Progenitor cell of endocrine pancreas (in vitro differentiated cells): Measurements from ENCODE around the gene PCP2. TPM values are rescaled to one million over a fixed set of nuclear protein-coding genes. Genes with fewer than 3 reads are reported as not detected.

Experiments
- DNase-seq: peaks from one replicate; pipeline ENCODE4 v3.0.0; 2021; ENCODE audit warnings: low spot score; ENCODE audit not compliant: unreplicated experiment
- H3K27ac Mint-ChIP-seq: 2 replicates; pipeline ENCODE4 v1.8.0; 2021; ENCODE audit warnings: mild to moderate bottlenecking, moderate library complexity, mixed read lengths
- H3K27me3 Mint-ChIP-seq: 2 replicates; pipeline ENCODE4 v1.8.0; 2021; ENCODE audit warnings: mixed read lengths
- H3K36me3 Mint-ChIP-seq: 2 replicates; pipeline ENCODE4 v1.8.0; 2022; ENCODE audit warnings: mixed read lengths; ENCODE audit not compliant: insufficient read depth
- H3K4me1 Mint-ChIP-seq: 2 replicates; pipeline ENCODE4 v1.8.0; 2021; ENCODE audit warnings: low read depth, mixed read lengths
- H3K4me3 Mint-ChIP-seq: 2 replicates; pipeline ENCODE4 v1.8.0; 2021; ENCODE audit warnings: low read depth, mild to moderate bottlenecking, moderate library complexity, mixed read lengths
- H3K9me3 Mint-ChIP-seq: 2 replicates; pipeline ENCODE4 v1.8.0; 2021; ENCODE audit warnings: low read depth, mixed read lengths
- CTCF ChIP-seq: fragments of 200-600 bp; sonication (generic); IDR thresholded peaks from one replicate; pipeline ENCODE4 v1.5.0; 2021; ENCODE audit warnings: antibody characterized with exemption, mild to moderate bottlenecking; ENCODE audit not compliant: unreplicated experiment
- long read RNA-seq: library from polyadenylated mRNA; unstranded; transcript quantifications from one replicate; pipeline ENCODE4 v2.0.0, GENCODE V29; 2020
- total RNA-seq: library from RNA; stranded (reverse); gene quantifications from 2 replicates; pipeline ENCODE4 v1.2.1, GENCODE V29; 2021

Gene PCP2
- total RNA-seq = 1.0 and 2.0 TPM in 2 replicates
- long read RNA-seq = 0 reads

- H3K36me3 Mint-ChIP-seq = peaks cover 5% of the 10 kb centered on the region
- no peak for TF ChIP-seq CTCF
- H3K27ac Mint-ChIP-seq = peak within 1 kb of the TSS; percentile 87
- no peak for DNase-seq
- no peak within 1 kb of the TSS for H3K4me3 Mint-ChIP-seq
- H3K4me1 Mint-ChIP-seq = peaks cover 19% of the 10 kb centered on the region
- H3K27me3 Mint-ChIP-seq = peaks cover 14% of the 10 kb centered on the region
- H3K9me3 Mint-ChIP-seq = no peaks in the 10 kb centered on the region
Observed at GRCh38 chr19:7633698-7634097, at the start of gene PCP2. Gene PCP2 (minus strand): TSS chr19:7633719. CDS start chr19:7633457, 262 bp downstream.

GRCh38 chr19:7682175-7682855, 48.8 kb upstream of the PCP2 start:
- no peak for DNase-seq
- peak overlapping the region; percentile 85 for H3K4me3 Mint-ChIP-seq
- TF ChIP-seq CTCF = no peak
- no peaks in the 10 kb centered on the region for H3K9me3 Mint-ChIP-seq
- H3K27ac Mint-ChIP-seq = peak overlapping the region; percentile 83
- H3K4me1 Mint-ChIP-seq = peaks cover 2% of the 10 kb centered on the region
- H3K36me3 Mint-ChIP-seq = peaks cover 3% of the 10 kb centered on the region
- peaks cover 17% of the 10 kb centered on the region for H3K27me3 Mint-ChIP-seq

- peaks cover 3% of the 10 kb centered on the region for H3K36me3 Mint-ChIP-seq
- H3K4me3 Mint-ChIP-seq = peak overlapping the region; percentile 85
- no peaks in the 10 kb centered on the region for H3K9me3 Mint-ChIP-seq
- peak; percentile 48 for DNase-seq
- H3K4me1 Mint-ChIP-seq = peaks cover 2% of the 10 kb centered on the region
- peak; percentile 47 for TF ChIP-seq CTCF
- peaks cover 24% of the 10 kb centered on the region for H3K27me3 Mint-ChIP-seq
- peak overlapping the region; percentile 83 for H3K27ac Mint-ChIP-seq
Observed at GRCh38 chr19:7681340-7682174, 48.0 kb upstream of the PCP2 start.

GRCh38 chr19:7680606-7681339, 47.3 kb upstream of the PCP2 start, which contains the start of gene TRAPPC5:
Gene TRAPPC5 (plus strand): TSS chr19:7680833. CDS start chr19:7682254, 1,421 bp downstream.
- Mint-ChIP-seq H3K27ac (peak within 1 kb of the TSS; percentile 45), H3K27me3 (peaks cover 30% of the 10 kb centered on the region), H3K4me1 (peaks cover 2% of the 10 kb centered on the region), H3K9me3 (no peaks in the 10 kb centered on the region), H3K36me3 (peaks cover 3% of the 10 kb centered on the region), H3K4me3 (peak within 1 kb of the TSS; percentile 85)
- peak; percentile 99 for TF ChIP-seq CTCF
- DNase-seq = peak; percentile 87
